Aorta (tissue), 5 donors: ENCODE data around the gene RB1. TPM values are rescaled to one million over a fixed set of nuclear protein-coding genes. Genes with fewer than 3 reads are reported as not detected.

Experiments
- ATAC-seq: fragments of 200-7000 bp; cut with Tn5 transposase; one replicate; pipeline ENCODE4 v1.9.1; 2022; ENCODE audit warnings: moderate library complexity; ENCODE audit not compliant: low FRiP score
- DNase-seq, 2 donors: peaks; one replicate each; pipeline ENCODE4 v3.0.0-alpha.2; 2020
- H3K27ac ChIP-seq, 2 donors: one replicate each; pipeline ENCODE4 v1.5.1; 2013; ENCODE audit warnings: low read length in 2 of 2, mild to moderate bottlenecking in 2 of 2, moderate library complexity in 2 of 2, control low read depth in 1 of 2, inconsistent platforms in 1 of 2, low read depth in 1 of 2
- H3K27me3 ChIP-seq, 2 donors: one replicate each; pipeline ENCODE4 v1.6.1; 2013; ENCODE audit warnings: control low read depth in 1 of 2, low read length in 1 of 2, mild to moderate bottlenecking in 1 of 2, moderate library complexity in 1 of 2; ENCODE audit not compliant: insufficient read depth in 2 of 2, control insufficient read depth in 1 of 2
- H3K36me3 ChIP-seq, 2 donors: one replicate each; pipeline ENCODE4 v1.6.1; 2013; ENCODE audit warnings: control low read depth in 1 of 2, low read length in 1 of 2, mild to moderate bottlenecking in 1 of 2; ENCODE audit not compliant: insufficient read depth in 2 of 2, control insufficient read depth in 1 of 2
- H3K4me1 ChIP-seq, 2 donors: one replicate each; pipeline ENCODE4 v1.6.1; 2013; ENCODE audit warnings: low read length in 2 of 2, control low read depth in 1 of 2, mild to moderate bottlenecking in 1 of 2, moderate library complexity in 1 of 2; ENCODE audit not compliant: insufficient read depth in 2 of 2, control insufficient read depth in 1 of 2
- H3K4me3 ChIP-seq, 2 donors: one replicate each; pipeline ENCODE4 v1.5.1; 2013; ENCODE audit warnings: low read length in 2 of 2, control low read depth in 1 of 2, mild to moderate bottlenecking in 1 of 2
- H3K9me3 ChIP-seq: one replicate; pipeline ENCODE4 v1.6.1; 2013; ENCODE audit warnings: mild to moderate bottlenecking, low read length; ENCODE audit not compliant: control insufficient read depth
- WGBS, 2 donors: extraction: QIAGEN DNeasy Blood & Tissue Kit; methylation state at CpG; one replicate each; pipeline ENCODE4 v1.1.7; 2013; 5-methylcytosine and 5-hydroxymethylcytosine counted together
- intact Hi-C, 2 donors: fragments of 100-400 bp; cut with DNase I; formaldehyde crosslinking; loops; one replicate each; pipeline versions ENCODE4 v1.14.2 to v1.15.0; 2022
- polyA plus RNA-seq, 2 donors: library from polyadenylated mRNA; stranded (reverse); fragments of 200-250 nt; gene quantifications; one replicate each; pipeline ENCODE4 v1.2.3, GENCODE V29; 2013
- total RNA-seq, 2 donors: library from RNA; stranded (reverse); fragmentation: NEBNext Ultra II Directional; extraction: Animal tissue kit (Norgen Biotek cat#: 25700); gene quantifications; one replicate each; pipeline ENCODE4 v1.2.1, GENCODE V29; 2021
- donor health status: healthy with polysubstance abuse.
- donor health status: Bipolar disorder and iron deficiency.
- donor health status: DM: no; HTN: no; CAD: no.
- donor health status: DM: no; HTN: no; CAD: no.
- donor health status: DM: yes; HTN: yes; CAD: no.

The RB1 gene
- total and polyA plus RNA-seq, 4 donors, result 14.7 to 45.8 (median 38.5) TPM

DNA sequence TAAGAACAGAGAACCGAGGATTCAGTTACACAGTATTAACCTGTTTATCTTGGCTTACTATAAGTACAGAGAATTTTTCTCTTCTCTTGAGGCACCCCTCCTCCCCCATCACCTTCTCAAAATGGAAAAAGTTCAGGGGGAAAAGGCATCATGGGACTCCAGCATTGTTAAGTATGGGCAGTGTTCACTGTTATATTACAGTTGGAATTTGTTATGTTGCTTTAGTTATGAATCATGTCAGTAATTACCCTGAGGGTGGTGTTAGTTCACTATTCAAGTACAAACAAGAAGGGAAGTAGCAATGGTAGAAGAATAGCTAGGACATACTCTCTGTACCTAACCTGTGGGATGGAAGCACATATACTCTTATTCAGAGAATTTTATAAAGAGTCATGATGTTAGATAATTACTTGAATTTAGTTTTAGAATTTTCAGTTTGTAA, 97.3 kb downstream of the RB1 start:
- Histone ChIP-seq H3K9me3 (no peaks in the 10 kb centered on the region), H3K36me3 (no peaks in the 10 kb centered on the region), H3K27me3 (no peaks in the 10 kb centered on the region), H3K4me3 (no peak overlapping the region), H3K27ac (peak overlapping the region in 1 of 2 donors; percentile 18), H3K4me1 (peaks cover 2 to 3% of the 10 kb centered on the region in 2 donors)
- no peak for DNase-seq
- 1 to 3% methylated on average over 1 of the region's 1 CpG for WGBS, 2 donors
- intact Hi-C loops, result loop anchor here in 1 of 2 donors (5.0 kb wide), 1 partner anchor 131 kb away; the partner anchor contains the start of gene RCBTB2
- ATAC-seq, result peak; percentile 83

DNA sequence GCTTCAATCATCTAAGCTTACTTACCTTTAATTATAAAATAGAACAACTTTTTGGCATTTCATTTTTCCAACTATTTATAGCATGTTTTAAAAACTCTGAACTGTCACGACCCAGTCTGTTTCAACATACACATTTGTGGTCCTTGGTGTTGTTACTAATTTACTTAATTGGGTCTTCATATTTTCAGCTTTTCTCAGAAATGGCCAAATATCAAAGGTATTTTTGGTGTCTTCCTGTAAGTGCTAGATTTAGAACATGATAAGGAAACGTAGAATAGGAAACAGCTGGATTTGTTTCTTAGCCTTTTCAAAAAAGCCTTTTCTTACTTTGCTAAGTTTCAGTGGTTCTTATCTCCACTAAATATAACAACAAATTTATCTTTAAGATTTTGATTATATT, 97.9 kb downstream of the RB1 start:
- intact Hi-C loops, result loop anchor here in 1 of 2 donors (5.0 kb wide), 1 partner anchor 131 kb away; the partner anchor contains the start of gene RCBTB2
- Histone ChIP-seq H3K36me3 (no peaks in the 10 kb centered on the region), H3K9me3 (no peaks in the 10 kb centered on the region), H3K27me3 (no peaks in the 10 kb centered on the region), H3K27ac (no peak overlapping the region), H3K4me3 (no peak overlapping the region), H3K4me1 (peaks cover 2 to 3% of the 10 kb centered on the region in 2 donors)
- no peak for ATAC-seq
- DNase-seq, result no peak
- WGBS, 2 donors, result 0% methylated on average over 2 of the region's 2 CpGs

DNA sequence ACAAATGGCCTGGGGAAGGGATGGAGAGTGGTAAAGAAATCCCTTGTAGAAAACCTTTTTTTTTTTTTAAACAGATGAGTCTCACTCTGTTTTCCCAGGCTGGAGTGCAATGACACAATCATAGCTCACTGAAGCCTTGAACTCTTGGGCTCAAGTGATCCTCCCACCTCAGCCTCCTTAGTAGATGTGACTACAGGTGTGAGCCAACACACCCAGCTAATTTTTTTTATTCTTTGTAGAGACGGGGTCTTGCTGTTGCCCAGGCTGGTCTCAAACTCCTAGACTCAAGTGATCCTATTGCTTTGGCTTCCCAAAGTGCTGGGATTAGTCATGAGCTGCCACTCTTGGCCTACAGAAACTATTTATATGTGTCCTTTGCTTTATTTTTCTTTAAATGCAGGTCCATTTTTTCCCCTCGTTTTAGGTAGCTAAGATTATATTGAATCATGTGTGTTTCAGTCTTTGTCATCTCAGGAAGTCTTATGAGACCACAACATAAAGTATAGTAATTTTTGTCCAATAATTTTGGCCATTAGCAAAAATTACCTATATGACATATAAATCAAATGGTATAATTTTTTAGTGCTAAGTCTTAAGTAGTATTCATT, 98.9 kb downstream of the RB1 start:
- DNase-seq (no peak), ATAC-seq (no peak)
- no peaks in the 10 kb centered on the region for H3K9me3 ChIP-seq
- no peak overlapping the region for H3K4me3 ChIP-seq
- intact Hi-C loops, result loop anchor here in 1 of 2 donors (5.0 kb wide), 1 partner anchor 130 kb away; the partner anchor contains the start of gene RCBTB2
- peak overlapping the region in 1 of 2 donors; percentile 28 for H3K27ac ChIP-seq
- no peaks in the 10 kb centered on the region for H3K36me3 ChIP-seq
- no peaks in the 10 kb centered on the region for H3K27me3 ChIP-seq
- 39 to 50% methylated on average over 2 of the region's 2 CpGs for WGBS, 2 donors
- H3K4me1 ChIP-seq, result peaks cover 2 to 3% of the 10 kb centered on the region in 2 donors

- peak overlapping the region; percentile 21 to 51 for H3K27ac ChIP-seq
- intact Hi-C loops, result loop anchor here in 1 of 2 donors (5.0 kb wide), 1 partner anchor 129 kb away; the partner anchor contains the start of gene RCBTB2
- ATAC-seq (peak; percentile 31), DNase-seq (no peak)
- H3K4me1 ChIP-seq, result peaks cover 2 to 3% of the 10 kb centered on the region in 2 donors
- no peaks in the 10 kb centered on the region for H3K36me3 ChIP-seq
- no peaks in the 10 kb centered on the region for H3K27me3 ChIP-seq
- 13 to 25% methylated on average over 2 of the region's 2 CpGs for WGBS, 2 donors
- no peak overlapping the region for H3K4me3 ChIP-seq
- H3K9me3 ChIP-seq, result no peaks in the 10 kb centered on the region
Measured at GRCh38 chr13:48403151-48403631, 99.6 kb downstream of the RB1 start.

- Histone ChIP-seq H3K27ac (peak overlapping the region in 1 of 2 donors; percentile 45), H3K36me3 (no peaks in the 10 kb centered on the region), H3K27me3 (no peaks in the 10 kb centered on the region), H3K4me1 (peaks cover 2 to 3% of the 10 kb centered on the region in 2 donors), H3K4me3 (no peak overlapping the region), H3K9me3 (no peaks in the 10 kb centered on the region)
- WGBS, 2 donors, result 79 to 85% methylated on average over 8 of the region's 8 CpGs
- ATAC-seq (no peak), DNase-seq (peak in 1 of 2 donors; percentile 48)
- intact Hi-C loops, result loop anchor here in 1 of 2 donors (5.0 kb wide), 1 partner anchor 128 kb away; the partner anchor contains the start of gene RCBTB2
Measured at GRCh38 chr13:48403913-48404312, 100.4 kb downstream of the RB1 start.

- Histone ChIP-seq H3K27ac (no peak overlapping the region), H3K4me3 (no peak overlapping the region)
Measured at GRCh38 chr13:48404952-48405351, 101.4 kb downstream of the RB1 start.

GRCh38 chr13:48405875-48406274, 102.3 kb downstream of the RB1 start:
- Histone ChIP-seq H3K9me3 (no peaks in the 10 kb centered on the region), H3K36me3 (no peaks in the 10 kb centered on the region), H3K27me3 (no peaks in the 10 kb centered on the region), H3K27ac (no peak overlapping the region), H3K4me1 (peaks cover 0 to 4% of the 10 kb centered on the region in 2 donors), H3K4me3 (no peak overlapping the region)
- no peak for ATAC-seq
- intact Hi-C loops, result no loop called here
- no peak for DNase-seq

More at GRCh38 chr13:48404952-48405351, 101.4 kb downstream of the RB1 start:
- no peaks in the 10 kb centered on the region for H3K36me3 ChIP-seq
- intact Hi-C loops, result loop anchor here in 1 of 2 donors (5.0 kb wide), 1 partner anchor 127 kb away; the partner anchor contains the start of gene RCBTB2
- H3K4me1 ChIP-seq, result peaks cover 2 to 3% of the 10 kb centered on the region in 2 donors
- H3K27me3 ChIP-seq, result no peaks in the 10 kb centered on the region
- WGBS, 2 donors, result 21 to 28% methylated on average over 1 of the region's 1 CpG
- no peak for DNase-seq
- ATAC-seq, result no peak
- no peaks in the 10 kb centered on the region for H3K9me3 ChIP-seq

GRCh38 chr13:48410199-48410598, 106.6 kb downstream of the RB1 start:
- ATAC-seq, result no peak
- Histone ChIP-seq H3K4me3 (peak overlapping the region in 1 of 2 donors; percentile 47), H3K27me3 (no peaks in the 10 kb centered on the region), H3K9me3 (no peaks in the 10 kb centered on the region), H3K27ac (no peak overlapping the region), H3K36me3 (no peaks in the 10 kb centered on the region), H3K4me1 (peaks cover 0 to 1% of the 10 kb centered on the region in 2 donors)
- DNase-seq, result no peak
- WGBS, 2 donors, result 56% methylated on average over 5 of the region's 5 CpGs
- intact Hi-C loops, result loop anchor here (5.0 kb wide), 1 partner anchor 37 kb away; no protein-coding TSS in a partner anchor
